ENCODE results near the gene CNST.

The CNST gene

DNA sequence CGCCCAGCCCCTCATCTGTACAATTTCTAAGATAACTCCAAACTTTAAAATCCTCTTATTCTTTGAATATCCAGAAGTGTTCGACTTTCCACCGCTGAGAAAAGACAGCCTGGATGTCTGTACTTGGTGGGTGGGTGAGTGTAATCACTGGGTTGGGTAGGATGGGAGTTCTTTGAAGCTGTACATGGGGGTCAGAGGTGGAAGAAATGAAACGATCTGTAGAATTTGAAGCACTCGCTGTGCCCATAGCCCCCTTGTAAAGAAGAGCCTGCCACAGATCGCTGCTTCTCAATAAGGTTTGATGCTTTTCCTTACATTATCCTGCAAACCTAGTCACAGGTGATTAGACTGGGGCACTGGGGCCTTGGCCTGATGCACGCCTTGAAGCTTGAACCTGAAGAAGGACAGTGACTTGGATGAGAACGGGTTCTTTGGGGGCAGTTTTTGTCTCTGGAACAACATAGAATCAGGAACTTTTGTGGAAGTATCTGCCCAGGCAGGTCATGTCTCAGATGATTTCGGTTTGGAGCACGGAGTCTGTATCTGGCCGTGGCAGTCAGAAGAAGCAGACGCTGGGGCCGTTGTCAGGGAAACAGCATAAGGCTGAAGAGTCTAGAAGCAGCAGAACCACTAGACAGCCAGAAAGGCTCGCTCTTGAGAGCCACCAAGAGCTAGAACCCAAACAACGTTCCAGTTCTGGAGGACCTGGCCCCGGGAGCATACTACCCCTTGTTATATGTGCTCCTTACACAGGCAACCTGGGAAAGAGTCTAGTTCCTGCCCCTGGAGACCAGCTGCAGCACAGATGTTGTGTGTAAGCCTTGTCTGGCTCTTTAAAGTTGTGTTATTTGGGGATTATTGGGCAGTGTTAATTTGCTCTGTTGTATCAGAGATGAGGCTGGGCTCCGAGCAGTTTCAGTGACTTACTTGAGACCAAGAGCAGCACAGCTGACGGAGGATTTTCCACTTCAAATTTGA, 112.8 kb downstream of the CNST start:
- Histone ChIP-seq H3K4me3 (ENCODE audit: insufficient read length, low read depth) (no peak overlapping the region), H3K9me3 (ENCODE audit: insufficient read depth, low read length) (no peaks in the 10 kb centered on the region), H3K4me1 (ENCODE audit: insufficient read depth, insufficient read length) (no peaks in the 10 kb centered on the region), H3K9ac (ENCODE audit: insufficient read length, low read depth) (no peak overlapping the region), H3K36me3 (ENCODE audit: insufficient read depth, insufficient read length, low read length) (no peaks in the 10 kb centered on the region), H3K27me3 (ENCODE audit: insufficient read depth, insufficient read length) (no peaks in the 10 kb centered on the region)
- no peak for TF ChIP-seq ZNF274 (IDR thresholded peaks at IDR 0.05; ENCODE audit: low read depth, low read length)
- no peak for TF ChIP-seq YY1 (IDR thresholded peaks at IDR 0.05; ENCODE audit: insufficient read depth, insufficient read length)
- no peak for TF ChIP-seq SUZ12 (IDR thresholded peaks at IDR 0.05; ENCODE audit: extremely low read depth, insufficient read depth, insufficient read length)
- DNase-seq (ENCODE audit: low read depth, low spot score) = no peak

DNA sequence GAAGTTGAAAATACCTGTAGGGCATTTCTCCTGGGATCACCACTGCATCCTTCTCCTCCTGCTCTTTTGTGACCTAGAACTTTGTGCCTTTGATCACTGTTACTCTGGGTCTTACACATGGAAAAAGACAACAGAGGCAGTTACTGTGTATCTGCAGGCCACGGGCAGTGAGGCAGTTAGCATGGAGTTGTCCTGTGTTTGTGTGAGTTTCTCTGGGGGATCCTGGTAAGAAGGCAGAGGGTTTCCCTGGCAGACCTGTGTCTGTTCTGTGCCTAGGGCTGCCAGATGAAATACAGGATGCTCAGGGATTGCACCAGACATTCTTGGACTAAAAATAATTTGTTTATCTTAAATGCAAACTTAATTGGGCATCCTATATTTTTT, 113.5 kb downstream of the CNST start:
- no peak for DNase-seq (ENCODE audit: low read depth, low spot score)
- no peak for TF ChIP-seq SUZ12 (IDR thresholded peaks at IDR 0.05; ENCODE audit: extremely low read depth, insufficient read depth, insufficient read length)
- TF ChIP-seq ZNF274 (IDR thresholded peaks at IDR 0.05; ENCODE audit: low read depth, low read length) = no peak
- TF ChIP-seq YY1 (IDR thresholded peaks at IDR 0.05; ENCODE audit: insufficient read depth, insufficient read length) = no peak
- Histone ChIP-seq H3K27me3 (ENCODE audit: insufficient read depth, insufficient read length) (no peaks in the 10 kb centered on the region), H3K36me3 (ENCODE audit: insufficient read depth, insufficient read length, low read length) (no peaks in the 10 kb centered on the region), H3K4me1 (ENCODE audit: insufficient read depth, insufficient read length) (no peaks in the 10 kb centered on the region), H3K9ac (ENCODE audit: insufficient read length, low read depth) (no peak overlapping the region), H3K9me3 (ENCODE audit: insufficient read depth, low read length) (no peaks in the 10 kb centered on the region), H3K4me3 (ENCODE audit: insufficient read length, low read depth) (no peak overlapping the region)

DNA sequence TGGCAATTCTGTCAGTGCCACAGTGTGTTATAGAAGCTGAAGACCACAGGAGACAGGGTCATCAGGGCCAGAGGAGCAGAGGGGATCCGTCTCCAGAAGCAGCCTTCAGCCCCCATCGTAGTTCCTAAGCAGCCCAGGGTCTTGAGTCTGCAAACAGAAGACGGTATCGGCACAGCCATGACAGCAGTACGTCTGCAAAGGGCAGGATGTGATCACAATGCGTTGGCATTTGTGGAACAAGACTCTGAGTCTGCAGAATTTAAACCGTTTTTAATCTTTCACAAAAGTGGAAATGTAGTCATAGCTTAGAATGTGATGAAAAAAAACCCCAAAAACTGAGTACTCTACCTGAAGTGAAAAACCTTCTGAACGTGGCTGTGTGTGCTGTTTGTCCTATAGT, 113.9 kb downstream of the CNST start:
- Histone ChIP-seq H3K9me3 (ENCODE audit: insufficient read depth, low read length) (no peaks in the 10 kb centered on the region), H3K4me3 (ENCODE audit: insufficient read length, low read depth) (no peak overlapping the region), H3K36me3 (ENCODE audit: insufficient read depth, insufficient read length, low read length) (no peaks in the 10 kb centered on the region), H3K9ac (ENCODE audit: insufficient read length, low read depth) (no peak overlapping the region), H3K27me3 (ENCODE audit: insufficient read depth, insufficient read length) (no peaks in the 10 kb centered on the region), H3K4me1 (ENCODE audit: insufficient read depth, insufficient read length) (no peaks in the 10 kb centered on the region)
- TF ChIP-seq SUZ12 (IDR thresholded peaks at IDR 0.05; ENCODE audit: extremely low read depth, insufficient read depth, insufficient read length) = no peak
- no peak for TF ChIP-seq YY1 (IDR thresholded peaks at IDR 0.05; ENCODE audit: insufficient read depth, insufficient read length)
- TF ChIP-seq ZNF274 (IDR thresholded peaks at IDR 0.05; ENCODE audit: low read depth, low read length) = no peak
- no peak for DNase-seq (ENCODE audit: low read depth, low spot score)

DNA sequence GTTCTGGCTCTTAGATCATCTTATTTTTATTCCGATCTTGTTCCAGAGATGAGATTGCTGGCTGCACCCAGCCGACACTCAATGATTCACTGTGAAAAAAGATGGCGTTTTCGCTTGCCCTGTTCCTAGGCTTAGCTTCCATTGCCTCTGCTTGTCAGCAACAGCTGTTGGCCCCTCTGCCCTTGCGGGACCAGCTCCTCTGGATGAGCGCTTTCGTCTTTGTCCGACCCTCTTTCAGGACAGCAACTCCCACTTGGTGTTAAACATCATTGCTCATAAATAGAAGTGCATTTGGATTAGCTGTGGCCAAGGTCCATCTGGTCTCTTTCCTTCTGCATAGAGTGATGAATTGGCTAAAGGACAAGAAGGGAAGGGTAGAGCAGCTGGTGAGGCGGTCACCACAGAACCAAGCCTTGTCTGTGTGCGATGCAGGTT, 114.5 kb downstream of the CNST start:
- TF ChIP-seq SUZ12 (IDR thresholded peaks at IDR 0.05; ENCODE audit: extremely low read depth, insufficient read depth, insufficient read length) (no peak), ZNF274 (IDR thresholded peaks at IDR 0.05; ENCODE audit: low read depth, low read length) (no peak), YY1 (IDR thresholded peaks at IDR 0.05; ENCODE audit: insufficient read depth, insufficient read length) (no peak)
- H3K4me3 ChIP-seq (ENCODE audit: insufficient read length, low read depth) = no peak overlapping the region
- no peak overlapping the region for H3K9ac ChIP-seq (ENCODE audit: insufficient read length, low read depth)

DNA sequence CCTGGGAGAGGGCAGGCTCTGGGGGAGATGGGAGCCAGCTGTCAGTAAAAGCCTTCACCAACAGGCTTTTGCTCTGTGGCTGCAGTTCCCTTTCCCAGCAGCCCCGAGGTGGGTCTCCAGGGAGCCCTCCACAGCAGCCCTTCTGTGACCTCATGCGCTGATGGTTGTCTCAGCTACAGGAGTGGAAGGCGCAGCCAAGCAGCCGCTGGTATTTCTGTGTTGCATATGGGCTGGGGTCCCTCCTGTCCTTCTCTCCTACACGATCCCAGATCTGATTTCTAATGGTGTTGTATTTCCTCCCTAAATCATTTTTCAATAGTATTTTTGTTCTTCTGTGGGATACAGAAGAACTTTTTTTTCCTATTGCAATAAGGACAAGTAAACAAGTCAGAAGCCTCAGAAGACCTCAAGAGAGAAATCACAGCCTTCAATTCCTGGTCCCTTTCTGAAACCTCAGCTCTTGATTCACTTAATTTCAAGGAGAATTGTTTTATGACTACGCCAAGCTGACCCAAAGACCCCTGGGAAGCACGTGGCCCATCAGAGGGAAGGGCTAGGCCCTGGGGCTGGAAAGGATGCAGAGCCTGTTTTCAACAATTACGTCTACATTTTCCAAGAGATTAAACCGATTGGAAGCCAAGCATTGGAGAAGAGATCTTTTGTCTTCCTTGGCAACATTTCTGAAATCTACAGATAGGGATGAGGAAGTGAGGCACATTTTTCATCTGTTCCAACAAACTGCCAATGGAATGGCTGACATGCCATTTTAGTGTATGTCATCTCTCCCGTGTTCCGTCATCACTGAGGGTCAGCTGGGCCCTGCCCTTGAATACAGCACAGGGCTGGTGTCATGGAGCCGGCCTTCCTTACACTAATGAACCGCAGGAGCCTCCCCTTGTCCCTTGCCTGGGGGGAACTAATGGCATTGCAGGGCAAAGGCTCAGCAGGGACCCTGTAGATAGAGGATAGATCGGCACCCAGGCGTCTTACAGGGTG, 115.9 kb downstream of the CNST start:
- Histone ChIP-seq H3K9me3 (ENCODE audit: insufficient read depth, low read length) (no peaks in the 10 kb centered on the region), H3K9ac (ENCODE audit: insufficient read length, low read depth) (no peak overlapping the region), H3K4me3 (ENCODE audit: insufficient read length, low read depth) (no peak overlapping the region), H3K36me3 (ENCODE audit: insufficient read depth, insufficient read length, low read length) (no peaks in the 10 kb centered on the region), H3K27me3 (ENCODE audit: insufficient read depth, insufficient read length) (no peaks in the 10 kb centered on the region), H3K4me1 (ENCODE audit: insufficient read depth, insufficient read length) (no peaks in the 10 kb centered on the region)
- TF ChIP-seq YY1 (IDR thresholded peaks at IDR 0.05; ENCODE audit: insufficient read depth, insufficient read length) = no peak
- TF ChIP-seq ZNF274 (IDR thresholded peaks at IDR 0.05; ENCODE audit: low read depth, low read length) = no peak
- TF ChIP-seq SUZ12 (IDR thresholded peaks at IDR 0.05; ENCODE audit: extremely low read depth, insufficient read depth, insufficient read length) = no peak
- DNase-seq (ENCODE audit: low read depth, low spot score) = no peak

More for the DNA sequence above, 114.5 kb downstream of the CNST start:
- H3K27me3 ChIP-seq (ENCODE audit: insufficient read depth, insufficient read length) = no peaks in the 10 kb centered on the region
- H3K36me3 ChIP-seq (ENCODE audit: insufficient read depth, insufficient read length, low read length) = no peaks in the 10 kb centered on the region
- no peaks in the 10 kb centered on the region for H3K4me1 ChIP-seq (ENCODE audit: insufficient read depth, insufficient read length)
- H3K9me3 ChIP-seq (ENCODE audit: insufficient read depth, low read length) = no peaks in the 10 kb centered on the region
- DNase-seq (ENCODE audit: low read depth, low spot score) = no peak

DNA sequence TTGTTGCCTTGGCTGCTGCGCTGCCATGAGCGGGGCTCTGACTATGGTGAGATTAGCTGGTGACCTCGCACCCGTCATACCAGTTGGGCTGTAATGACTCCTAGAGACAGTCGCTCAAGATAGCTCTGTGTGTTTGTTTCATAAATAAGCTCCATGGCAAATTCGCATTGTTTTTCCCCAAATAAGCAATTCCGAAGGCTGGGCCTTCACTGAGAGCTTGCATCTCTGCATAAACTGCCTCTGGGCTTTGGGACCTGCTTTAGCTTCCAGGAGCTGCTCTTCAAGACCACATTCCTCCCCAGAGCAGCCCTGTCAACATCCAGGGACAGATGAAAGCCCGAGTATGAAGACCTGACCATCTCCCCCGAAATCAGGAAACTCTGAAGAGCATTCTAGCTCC, 117.3 kb downstream of the CNST start:
- Histone ChIP-seq H3K36me3 (ENCODE audit: insufficient read depth, insufficient read length, low read length) (no peaks in the 10 kb centered on the region), H3K4me1 (ENCODE audit: insufficient read depth, insufficient read length) (no peaks in the 10 kb centered on the region), H3K27me3 (ENCODE audit: insufficient read depth, insufficient read length) (no peaks in the 10 kb centered on the region), H3K9me3 (ENCODE audit: insufficient read depth, low read length) (no peaks in the 10 kb centered on the region), H3K4me3 (ENCODE audit: insufficient read length, low read depth) (no peak overlapping the region), H3K9ac (ENCODE audit: insufficient read length, low read depth) (no peak overlapping the region)
- DNase-seq (ENCODE audit: low read depth, low spot score) = no peak
- TF ChIP-seq SUZ12 (IDR thresholded peaks at IDR 0.05; ENCODE audit: extremely low read depth, insufficient read depth, insufficient read length) (no peak), ZNF274 (IDR thresholded peaks at IDR 0.05; ENCODE audit: low read depth, low read length) (no peak), YY1 (IDR thresholded peaks at IDR 0.05; ENCODE audit: insufficient read depth, insufficient read length) (no peak)

All from NT2/D1 (cell line).